ENCODE results near the gene COX4I1.

DNA sequence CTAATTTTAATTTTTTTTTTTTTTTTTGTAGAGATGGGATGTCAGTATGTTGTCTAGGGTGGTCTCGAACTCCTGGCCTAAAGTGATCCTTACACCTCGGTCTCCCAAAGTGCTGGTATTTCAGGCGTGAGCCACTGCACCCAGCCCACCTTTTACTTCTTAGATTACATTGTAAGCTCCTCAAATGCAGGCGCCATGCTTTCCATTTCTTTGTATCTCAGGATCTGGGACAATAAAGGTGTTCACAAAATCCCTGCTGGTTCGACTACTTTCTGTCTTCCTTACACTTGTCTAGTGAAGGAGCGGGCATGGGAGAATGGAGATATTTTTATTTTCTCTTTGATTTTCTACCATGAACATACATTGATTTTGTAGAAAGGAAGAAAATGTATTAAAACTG is 25.4 kb upstream of the COX4I1 start:
- TF ChIP-seq POLR2A (IDR thresholded peaks at IDR 0.05) = no peak
- TF ChIP-seq, protein P1, sequence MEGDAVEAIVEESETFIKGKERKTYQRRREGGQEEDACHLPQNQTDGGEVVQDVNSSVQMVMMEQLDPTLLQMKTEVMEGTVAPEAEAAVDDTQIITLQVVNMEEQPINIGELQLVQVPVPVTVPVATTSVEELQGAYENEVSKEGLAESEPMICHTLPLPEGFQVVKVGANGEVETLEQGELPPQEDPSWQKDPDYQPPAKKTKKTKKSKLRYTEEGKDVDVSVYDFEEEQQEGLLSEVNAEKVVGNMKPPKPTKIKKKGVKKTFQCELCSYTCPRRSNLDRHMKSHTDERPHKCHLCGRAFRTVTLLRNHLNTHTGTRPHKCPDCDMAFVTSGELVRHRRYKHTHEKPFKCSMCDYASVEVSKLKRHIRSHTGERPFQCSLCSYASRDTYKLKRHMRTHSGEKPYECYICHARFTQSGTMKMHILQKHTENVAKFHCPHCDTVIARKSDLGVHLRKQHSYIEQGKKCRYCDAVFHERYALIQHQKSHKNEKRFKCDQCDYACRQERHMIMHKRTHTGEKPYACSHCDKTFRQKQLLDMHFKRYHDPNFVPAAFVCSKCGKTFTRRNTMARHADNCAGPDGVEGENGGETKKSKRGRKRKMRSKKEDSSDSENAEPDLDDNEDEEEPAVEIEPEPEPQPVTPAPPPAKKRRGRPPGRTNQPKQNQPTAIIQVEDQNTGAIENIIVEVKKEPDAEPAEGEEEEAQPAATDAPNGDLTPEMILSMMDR (IDR thresholded peaks at IDR 0.05) = no peak
